NCI-H345 treated with DMSO at 0.1 percent for 48 hours (cell line): ENCODE data around the gene TBC1D17.

Experiments
- DNase-seq: peaks from one replicate; lab custom pipeline; 2025; ENCODE audit not compliant: unreplicated experiment; lab: John Stamatoyannopoulos, UW

Gene TBC1D17

DNA sequence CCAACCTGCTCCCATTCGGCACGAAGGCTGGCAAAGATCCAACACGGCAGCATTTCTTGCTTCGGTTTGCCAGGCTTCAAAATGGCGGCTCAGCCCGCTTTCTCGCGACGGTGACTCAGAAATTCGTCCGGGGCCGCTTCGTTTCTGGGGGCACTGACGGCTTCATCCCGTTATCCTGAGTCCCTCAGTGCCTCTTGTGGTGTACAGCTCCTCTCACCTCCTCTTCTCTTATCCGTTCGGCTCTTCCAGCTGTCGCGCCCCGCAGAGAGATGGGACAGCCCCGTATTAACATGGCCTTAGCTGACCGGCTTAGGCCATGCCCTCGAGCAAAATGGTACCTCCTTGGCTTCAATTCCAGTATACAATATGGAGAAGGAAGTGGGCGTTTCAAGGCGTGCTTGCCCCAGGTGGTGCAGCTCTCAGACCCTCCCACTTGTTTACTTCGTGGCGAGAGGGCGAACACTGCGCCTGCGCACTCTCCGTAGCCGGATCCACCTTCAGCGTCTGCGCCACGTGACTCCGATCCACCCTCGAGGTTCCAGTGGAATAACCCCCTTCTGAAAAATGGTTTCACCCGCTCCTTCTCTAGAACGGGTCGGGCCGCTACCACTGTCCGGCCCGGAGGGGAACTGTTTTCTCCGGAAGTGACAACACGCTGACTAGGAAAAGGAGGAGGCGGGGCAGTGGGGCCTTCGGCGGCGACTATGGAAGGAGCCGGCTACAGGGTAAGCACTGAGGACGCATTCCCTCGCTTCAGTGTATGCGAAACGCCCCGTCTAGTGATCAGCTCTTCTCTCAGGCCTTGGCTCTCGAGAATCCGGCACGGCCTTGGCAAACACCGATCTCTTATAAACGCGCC, at the start of gene TBC1D17, which contains the start of gene AKT1S1:
TSS of gene TBC1D17 (plus strand) at position 683 of the 859 bp plus-strand sequence. CDS start at position 705, 22 bp downstream.
TSS of gene AKT1S1 (minus strand) at position 336 of the 859 bp plus-strand sequence. CDS start 4,060 bp downstream, outside the sequence.
- peak; percentile 96 for DNase-seq

DNA sequence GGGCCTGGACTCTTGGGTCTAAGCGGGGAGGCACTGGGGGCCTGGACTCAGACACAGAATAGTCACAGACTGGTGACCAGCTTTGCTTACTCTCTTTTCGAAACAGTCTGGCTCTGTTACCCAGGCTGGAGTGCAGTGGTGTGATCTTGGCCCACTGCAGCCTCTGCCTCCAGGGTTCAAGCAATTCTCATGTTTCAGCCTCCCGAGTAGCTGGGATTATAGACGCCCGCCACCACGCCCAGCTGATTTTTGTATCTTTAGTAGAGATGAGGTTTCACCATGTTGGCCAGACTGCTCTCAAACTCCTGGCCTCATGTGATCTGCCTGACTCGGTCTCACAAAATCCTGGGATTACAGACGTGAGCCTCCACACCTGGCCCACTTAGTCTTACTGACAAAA, 48.3 kb upstream of the TBC1D17 start:
- DNase-seq: no peak

DNA sequence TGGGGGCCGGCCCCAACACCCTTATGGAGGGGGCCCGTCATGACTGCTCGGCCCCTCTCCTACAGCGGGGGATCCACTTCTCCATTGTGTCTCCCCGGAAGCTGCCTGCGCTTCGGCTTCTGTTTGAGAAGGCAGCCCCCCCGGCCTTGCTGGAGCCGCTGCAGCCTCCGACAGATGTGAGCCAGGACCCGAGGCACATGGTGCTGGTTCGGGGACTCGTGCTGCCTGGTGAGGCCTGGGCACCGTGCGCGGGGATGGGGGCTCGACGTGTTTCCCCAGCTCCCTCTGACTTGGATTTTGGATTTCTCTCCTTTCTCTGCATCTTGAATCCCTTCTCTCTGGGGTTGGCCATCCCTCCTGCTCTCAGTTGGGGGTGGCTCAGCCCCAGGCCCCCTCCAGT, 47.8 kb upstream of the TBC1D17 start:
- no peak for DNase-seq

DNA sequence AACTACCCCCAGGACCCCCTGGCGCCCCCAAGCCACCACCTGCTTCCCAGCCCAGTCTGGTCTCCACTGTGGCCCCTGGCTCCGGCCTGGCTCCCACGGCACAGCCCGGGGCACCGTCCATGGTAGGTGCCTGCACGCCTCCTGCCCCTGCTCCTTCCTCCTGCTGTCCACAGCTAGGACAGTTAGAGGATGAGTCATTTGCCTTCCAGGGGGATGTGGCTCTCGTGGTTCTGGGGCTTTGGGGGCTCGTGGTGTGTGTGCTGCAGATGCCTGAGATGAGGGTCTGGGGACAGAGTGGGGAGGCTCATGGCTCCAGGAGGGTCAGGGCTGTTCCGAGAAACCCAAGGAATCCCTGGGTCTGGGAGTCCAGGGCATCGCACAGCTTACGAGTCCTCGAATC, 46.7 kb upstream of the TBC1D17 start:
- DNase-seq: no peak

DNA sequence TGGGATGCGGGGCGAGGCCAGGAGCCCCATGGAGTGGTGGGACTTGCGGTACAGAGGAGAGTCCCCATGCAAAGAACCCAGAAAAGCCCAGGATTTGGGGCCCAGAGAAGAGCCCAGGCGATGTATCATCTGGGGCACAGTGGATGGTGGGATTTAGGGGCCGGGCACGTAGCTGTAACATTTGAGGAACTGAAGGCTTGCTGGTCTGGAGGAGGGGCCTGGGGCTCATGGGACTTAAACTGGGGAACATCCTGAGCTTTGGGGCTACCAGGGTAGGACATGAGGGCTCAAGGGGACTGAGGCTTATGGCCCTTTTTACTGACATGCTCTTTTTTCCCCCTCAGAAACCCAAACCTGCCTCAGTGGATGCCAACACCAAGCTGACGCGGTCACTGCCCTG, 45.9 kb upstream of the TBC1D17 start:
- DNase-seq: no peak

DNA sequence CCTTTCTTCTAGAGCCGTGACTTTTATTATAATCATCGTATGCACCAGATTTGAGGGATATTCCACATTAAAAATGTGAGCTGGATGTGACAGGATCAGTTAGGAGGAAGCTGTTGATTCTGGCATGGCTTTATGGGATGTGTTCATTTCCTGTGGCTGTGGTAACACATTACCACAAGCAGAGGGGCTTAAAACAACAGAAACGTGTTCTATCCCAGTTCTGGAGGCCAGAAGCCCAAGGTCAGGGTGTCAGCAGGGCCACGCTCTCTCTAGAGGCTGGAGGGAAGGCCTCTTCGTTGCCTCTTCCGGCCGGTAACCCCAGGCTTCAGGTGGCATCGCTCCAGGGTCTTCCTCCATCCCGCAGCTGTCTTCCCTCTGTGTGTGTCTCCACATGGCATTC, 44.9 kb upstream of the TBC1D17 start:
- no peak for DNase-seq

DNA sequence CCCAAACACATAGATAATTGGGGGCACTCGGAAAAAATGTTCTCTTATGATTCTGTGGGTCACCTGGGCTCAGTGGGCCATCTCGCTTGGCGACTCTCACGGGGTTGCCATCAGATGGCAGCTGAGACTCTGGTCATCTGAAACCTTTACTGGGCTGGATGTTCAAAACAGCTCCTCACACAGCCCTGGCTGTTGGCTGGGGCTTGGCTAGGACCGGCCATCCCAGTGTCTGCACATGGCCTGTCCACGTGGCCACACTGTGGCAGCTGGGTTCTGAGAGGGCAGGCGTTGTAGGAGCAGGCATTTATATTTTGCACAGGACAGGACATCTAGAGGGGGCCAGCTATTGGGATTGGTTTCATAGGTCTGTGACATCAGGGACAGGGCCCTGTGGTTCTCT, 43.9 kb upstream of the TBC1D17 start:
- no peak for DNase-seq

DNA sequence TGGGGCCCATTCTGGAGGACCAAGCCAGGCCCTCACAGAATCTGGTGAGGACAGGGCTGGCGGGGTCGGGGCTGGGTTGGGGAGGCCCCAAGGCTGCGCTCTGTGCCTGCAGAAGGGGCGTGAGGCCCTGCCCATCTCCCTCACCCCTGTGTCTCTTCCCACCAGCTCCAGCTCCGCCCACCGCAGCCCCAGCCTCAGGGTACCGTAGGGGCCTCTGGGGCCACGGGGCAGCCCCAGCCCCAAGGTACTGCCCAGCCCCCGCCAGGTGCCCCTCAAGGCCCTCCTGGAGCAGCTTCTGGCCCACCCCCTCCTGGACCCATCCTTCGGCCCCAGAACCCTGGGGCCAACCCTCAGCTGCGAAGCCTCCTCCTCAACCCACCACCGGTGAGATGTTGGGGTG, 41.9 kb upstream of the TBC1D17 start:
- no peak for DNase-seq

DNA sequence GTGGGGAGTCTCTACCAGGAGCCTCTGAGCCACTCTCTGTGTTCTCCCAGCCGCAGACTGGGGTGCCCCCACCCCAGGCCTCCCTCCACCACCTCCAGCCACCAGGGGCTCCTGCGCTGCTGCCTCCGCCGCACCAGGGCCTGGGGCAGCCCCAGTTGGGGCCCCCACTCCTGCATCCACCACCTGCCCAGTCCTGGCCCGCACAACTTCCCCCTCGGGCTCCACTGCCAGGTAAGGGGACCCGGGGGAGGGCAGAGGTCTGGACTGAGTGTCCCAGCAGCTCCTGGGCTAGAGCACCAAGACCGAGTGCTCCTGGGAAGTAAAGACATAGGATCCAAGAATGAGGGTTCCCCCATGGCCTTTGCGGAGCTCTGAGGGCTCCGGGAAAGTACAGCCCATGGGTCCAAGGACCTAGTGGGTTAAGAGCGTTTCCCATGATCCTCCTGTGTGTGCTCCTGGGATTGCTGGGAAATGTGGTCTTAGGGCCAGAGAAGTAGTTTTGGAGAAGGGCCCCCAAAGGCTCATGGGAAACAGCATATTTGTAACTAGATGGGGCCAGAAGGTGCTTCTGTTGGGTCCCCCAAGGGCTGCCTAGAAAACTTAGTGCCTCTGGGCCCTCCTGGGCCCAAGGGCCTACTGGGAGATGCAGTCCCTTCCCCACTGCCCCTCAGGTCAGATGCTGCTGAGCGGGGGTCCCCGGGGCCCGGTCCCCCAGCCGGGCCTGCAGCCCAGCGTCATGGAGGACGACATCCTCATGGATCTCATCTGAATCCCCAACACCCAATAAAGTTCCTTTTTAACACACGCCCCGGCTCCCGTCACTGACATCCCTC, 41.1 kb upstream of the TBC1D17 start:
- DNase-seq: no peak

DNA sequence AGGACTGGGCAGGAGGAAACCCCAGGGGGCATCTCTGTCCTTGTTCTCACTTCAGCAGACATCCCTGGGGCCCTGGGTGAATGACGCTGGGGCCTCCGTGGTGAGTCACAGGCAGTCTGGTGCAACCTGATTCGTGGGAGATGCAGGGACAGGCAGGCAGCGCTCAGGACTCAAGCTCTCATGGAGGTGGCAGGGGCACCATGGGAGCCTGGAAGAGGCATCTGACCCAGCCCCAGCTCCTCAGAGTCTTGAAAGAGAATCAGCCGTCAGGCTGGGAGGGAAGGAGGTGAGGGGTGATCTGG, 40.5 kb upstream of the TBC1D17 start:
- no peak for DNase-seq

DNA sequence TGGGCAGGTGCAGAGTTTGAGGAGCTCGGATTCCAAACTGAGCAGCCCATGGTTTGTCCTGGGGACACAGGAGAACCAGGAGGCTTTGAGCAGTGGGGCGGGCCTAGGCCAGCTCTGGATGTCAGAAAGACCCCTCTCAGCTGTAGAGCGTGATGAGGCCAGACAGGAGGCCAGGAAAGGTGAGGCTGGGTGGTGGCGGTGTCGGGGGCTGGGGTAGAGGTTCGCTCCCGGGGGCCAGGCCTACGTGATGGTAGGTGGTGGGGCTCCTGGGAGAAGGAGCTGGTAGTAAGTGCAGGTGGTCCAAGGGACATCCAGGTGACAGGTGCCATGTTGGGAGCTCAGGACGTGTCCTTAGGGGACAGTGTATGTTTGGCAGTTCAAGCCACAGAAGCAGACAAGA, 40.1 kb upstream of the TBC1D17 start:
- DNase-seq: no peak

DNA sequence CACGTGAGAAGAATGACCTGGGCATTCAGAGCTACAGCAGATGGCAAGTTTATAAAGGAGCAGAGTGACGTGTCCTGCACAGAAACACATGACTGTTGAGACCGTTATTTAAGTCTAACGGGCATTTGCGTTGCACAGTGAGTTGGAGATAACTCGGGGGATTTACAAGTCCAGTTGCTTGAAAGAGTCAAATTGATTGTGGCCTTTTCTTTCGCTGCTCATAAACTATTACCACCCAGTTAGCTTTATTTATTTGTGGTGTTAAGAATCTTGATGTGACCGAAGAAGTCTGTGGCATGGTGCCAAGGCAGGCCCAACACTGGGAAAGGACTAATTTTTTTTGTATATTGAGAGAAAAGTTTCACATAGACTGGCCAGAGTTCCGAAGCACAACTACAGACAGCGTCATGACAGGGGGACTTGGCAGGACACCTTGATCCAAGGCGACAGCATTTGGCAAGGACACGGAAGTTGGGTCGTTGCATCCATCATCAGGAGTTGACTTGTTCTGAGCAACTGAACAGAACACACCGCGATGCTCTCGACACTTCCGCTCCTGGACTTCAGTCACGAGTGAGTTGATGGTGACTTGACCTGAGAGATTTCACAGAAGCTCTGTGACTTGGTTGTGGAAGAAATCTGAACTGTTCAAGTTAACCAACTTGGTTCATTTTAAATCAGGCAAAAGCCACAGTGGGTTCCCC, 38.5 kb upstream of the TBC1D17 start:
- DNase-seq: no peak

DNA sequence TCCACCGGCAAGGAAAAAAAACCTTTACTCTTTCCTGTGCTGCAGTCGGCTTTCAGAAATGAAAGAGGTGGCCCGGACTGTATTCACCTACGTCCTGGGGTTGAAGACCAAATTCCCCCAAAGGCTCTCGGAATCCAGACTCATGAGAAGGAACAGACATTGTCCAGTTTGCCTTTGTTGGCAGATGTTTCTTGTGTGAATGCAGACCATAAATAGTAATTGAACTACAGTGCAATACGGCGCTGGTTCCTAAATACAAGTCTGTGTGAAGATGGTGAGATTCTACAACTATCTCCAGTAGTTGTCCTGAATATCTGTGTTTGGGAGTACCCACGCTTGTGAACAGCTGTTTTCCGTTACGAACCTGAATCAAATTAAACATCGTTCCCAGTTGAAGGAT, 37.8 kb upstream of the TBC1D17 start:
- no peak for DNase-seq

DNA sequence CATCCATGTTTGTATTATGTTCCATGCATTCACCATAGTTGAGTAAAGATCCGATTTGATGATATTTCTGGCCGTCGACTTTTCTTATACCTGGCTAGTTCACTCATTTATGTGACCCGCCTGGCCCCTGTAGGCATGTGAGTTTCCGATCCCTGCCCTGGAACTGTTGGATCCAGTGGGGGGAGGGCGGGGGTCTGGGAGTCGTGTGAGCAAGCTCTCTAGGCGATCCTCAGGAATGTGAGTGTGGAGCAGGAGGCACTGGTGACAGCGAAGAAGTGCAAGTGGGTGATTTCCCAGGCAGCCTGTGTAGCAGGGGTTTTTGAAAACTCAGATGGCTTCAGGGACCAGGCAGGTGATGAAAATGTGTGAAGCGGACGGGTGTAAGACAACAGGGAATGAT, 37.2 kb upstream of the TBC1D17 start:
- no peak for DNase-seq

DNA sequence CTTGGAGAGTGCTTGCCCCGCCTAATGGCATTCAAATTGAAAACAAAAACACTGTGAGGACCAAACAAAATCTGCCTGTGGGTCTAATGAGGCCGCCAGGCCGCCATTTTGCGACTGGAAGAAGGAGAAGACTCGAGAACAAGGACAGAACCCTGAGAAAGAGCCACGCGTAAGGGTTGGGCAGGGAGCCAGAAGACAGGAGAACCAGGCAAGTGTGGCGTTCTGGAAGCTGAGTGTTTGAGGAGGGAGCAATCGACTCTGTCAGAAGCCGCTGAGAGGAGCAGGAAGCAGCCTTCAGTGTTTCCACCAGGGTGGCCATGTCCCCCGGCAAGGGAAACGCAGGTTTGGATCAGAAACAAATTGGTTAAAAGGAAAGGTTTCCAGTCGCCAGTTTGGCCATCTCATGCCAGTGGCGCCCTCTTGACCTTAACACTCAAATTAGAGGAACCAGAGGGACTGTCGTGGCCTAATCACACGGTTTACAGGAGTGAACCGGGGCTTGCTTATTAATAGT, 36.7 kb upstream of the TBC1D17 start:
- no peak for DNase-seq

DNA sequence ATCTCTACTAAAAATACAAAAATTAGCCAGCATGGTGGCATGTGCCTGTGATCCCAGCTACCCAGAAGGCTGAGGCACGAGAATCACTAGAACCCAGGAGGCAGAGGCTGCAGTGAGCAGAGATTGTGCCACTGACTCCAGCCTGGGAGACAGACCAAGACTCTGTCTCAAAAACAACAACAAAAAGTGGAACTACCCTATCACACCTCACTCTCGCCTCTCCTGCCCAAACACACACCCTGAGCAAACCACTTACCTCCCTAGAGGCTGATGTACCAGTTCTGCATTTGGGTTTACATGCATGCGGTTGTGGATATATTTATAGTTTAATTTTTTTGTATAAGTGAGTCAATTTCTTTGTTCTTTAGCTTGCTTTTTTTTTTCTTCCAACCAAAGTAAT, 34.2 kb upstream of the TBC1D17 start:
- DNase-seq: no peak

DNA sequence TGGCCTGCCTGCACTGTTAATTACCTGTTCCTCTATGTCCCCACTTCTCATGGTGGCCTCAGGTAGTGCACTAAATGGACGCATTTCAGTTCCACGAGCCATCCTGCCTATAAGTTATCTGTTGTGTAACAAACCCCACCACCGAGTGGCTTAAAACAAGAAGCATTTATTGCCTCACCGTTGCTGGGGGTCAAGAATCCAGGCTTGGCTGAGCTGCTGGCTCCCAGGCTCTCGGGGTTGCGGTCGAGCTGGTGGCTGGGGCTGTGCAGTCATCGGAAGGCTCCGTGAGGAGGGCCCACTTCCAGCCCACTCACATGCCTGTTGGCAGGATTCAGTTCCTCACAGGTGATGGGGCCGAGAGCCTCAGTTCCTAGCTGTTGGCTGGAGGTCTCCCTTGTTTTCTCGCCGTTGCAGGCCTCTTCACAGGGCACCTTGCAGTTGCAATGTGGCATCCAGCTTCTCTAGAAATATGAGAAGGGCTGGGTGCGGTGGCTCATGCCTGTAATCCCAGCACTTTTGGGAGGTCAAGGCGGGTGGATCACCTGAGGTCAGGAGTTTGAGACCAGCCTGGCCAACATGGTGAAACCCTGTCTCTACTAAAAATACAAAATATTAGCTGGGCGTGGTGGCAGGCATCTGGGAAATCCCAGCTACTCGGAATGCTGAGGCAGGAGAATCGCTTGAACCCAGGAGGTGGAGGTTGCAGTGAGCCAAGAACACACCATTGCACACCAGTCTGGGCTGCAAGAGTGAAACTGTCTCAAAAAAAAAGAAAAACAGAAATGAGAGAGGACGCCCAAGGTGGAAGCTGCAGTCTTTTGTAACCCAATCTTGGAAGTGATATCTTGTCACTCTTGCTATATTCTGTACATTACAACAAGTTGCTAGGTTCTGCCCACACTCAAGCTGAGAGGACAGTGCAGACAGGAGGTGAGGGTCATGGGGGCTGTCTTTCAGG, 33.1 kb upstream of the TBC1D17 start:
- no peak for DNase-seq

DNA sequence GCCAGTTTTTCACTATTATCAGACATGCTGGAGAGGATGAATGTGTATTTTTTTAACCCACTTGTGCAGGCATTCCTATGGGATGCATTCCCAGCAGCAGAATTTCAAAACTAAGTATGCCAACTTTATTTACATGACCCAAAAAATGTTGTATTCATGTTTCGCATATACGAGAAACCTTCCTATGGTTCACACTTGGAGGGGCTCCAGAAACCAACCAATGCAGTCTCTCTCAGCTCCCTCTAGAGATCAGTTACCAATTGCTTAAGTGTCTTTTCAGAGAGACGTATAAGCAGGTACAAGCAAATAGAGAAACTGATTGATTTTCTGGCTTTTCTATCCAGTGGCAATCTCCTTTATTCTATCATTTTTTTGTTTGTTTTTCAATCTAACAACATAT, 32.1 kb upstream of the TBC1D17 start:
- no peak for DNase-seq

DNA sequence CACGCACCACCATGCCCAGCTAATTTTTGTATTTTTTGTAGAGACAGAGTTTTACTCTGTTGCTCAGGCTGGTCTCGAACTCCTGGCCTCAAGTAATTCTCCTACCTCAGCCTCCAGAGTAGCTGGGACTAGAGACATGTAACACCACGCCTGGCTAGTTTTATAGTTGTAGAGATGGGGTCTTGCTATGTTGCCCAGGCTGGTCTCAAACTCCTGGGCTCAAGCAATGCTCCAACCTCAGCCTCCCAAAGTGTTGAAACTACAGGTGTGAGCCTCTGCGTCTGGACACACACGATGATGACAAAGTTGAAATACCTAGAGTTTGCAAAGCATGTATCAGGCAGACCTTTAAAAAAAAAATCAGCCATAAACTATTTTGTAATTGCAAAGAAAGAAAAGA, 31.1 kb upstream of the TBC1D17 start:
- DNase-seq: no peak
